Smooth muscle cell (in vitro differentiated cells): ENCODE data around the gene SPRTN. TPM values are rescaled to one million over a fixed set of nuclear protein-coding genes. Genes with fewer than 3 reads are reported as not detected.

Experiments used
- DNase-seq: peaks from one replicate; lab custom pipeline; 2025; ENCODE audit not compliant: unreplicated experiment; lab: John Stamatoyannopoulos, UW
- H2AFZ ChIP-seq: fragments of 200-600 bp; sonication (generic); 2 replicates; pipeline ENCODE4 v1.6.0; 2016; ENCODE audit warnings: antibody characterized with exemption, low read depth, mild to moderate bottlenecking
- H3F3A ChIP-seq: fragments of 200-600 bp; sonication (generic); 2 replicates; pipeline ENCODE4 v1.6.0; 2017; ENCODE audit warnings: antibody characterized with exemption, low read depth
- H3K27ac ChIP-seq: fragments of 200-600 bp; sonication (generic); 2 replicates; pipeline ENCODE4 v1.5.1; 2016; ENCODE audit warnings: low read depth, mild to moderate bottlenecking
- H3K27me3 ChIP-seq: fragments of 200-600 bp; sonication (generic); 2 replicates; pipeline ENCODE4 v1.6.1; 2016; ENCODE audit warnings: low read depth, mild to moderate bottlenecking
- H3K36me3 ChIP-seq: fragments of 200-600 bp; sonication (generic); 2 replicates; pipeline ENCODE4 v1.5.1; 2016; ENCODE audit warnings: low read depth
- H3K4me1 ChIP-seq: fragments of 200-600 bp; sonication (generic); 2 replicates; pipeline ENCODE4 v1.5.1; 2016; ENCODE audit warnings: low read depth
- H3K4me2 ChIP-seq: fragments of 200-600 bp; sonication (generic); 2 replicates; pipeline ENCODE4 v1.6.0; 2016; ENCODE audit warnings: mild to moderate bottlenecking
- H3K4me3 ChIP-seq: fragments of 200-600 bp; sonication (generic); 2 replicates; pipeline ENCODE4 v1.5.1; 2016; ENCODE audit warnings: mild to moderate bottlenecking
- H3K79me2 ChIP-seq: fragments of 200-600 bp; sonication (generic); 2 replicates; pipeline ENCODE4 v1.6.0; 2016; ENCODE audit warnings: low read depth, mild to moderate bottlenecking
- H3K9ac ChIP-seq: fragments of 200-600 bp; sonication (generic); 2 replicates; pipeline ENCODE4 v1.6.0; 2016; ENCODE audit warnings: low read depth
- H3K9me3 ChIP-seq: fragments of 200-600 bp; sonication (generic); replicated peaks from 2 replicates; pipeline ENCODE4 v1.5.1; 2016; ENCODE audit warnings: low read depth
- H4K20me1 ChIP-seq: fragments of 200-600 bp; sonication (generic); 2 replicates; pipeline ENCODE4 v1.6.0; 2016; ENCODE audit warnings: low read depth
- WGBS: methylation state at CpG from one replicate; pipeline ENCODE4 v1.1.7; 2016; ENCODE audit warnings: low lambda C conversion rate; 5-methylcytosine and 5-hydroxymethylcytosine counted together
- polyA plus RNA-seq: library from polyadenylated mRNA; unstranded; fragments of >200 nt; fragmentation: Nextera tagmentation; extraction: Ambion mirVana; gene quantifications from 2 replicates; pipeline ENCODE4 v1.2.1, GENCODE V29; 2016
- total RNA-seq: library from RNA; depleted of rRNA; stranded (reverse); fragments of >200 nt; gene quantifications from 2 replicates; pipeline ENCODE4 v1.2.3, GENCODE V29; 2014
- TF ChIP-seq, protein P1 (sequence below): fragments of 200-600 bp; sonication (generic); IDR thresholded peaks from 2 replicates; pipeline ENCODE4 v1.5.1; 2017; ENCODE audit warnings: borderline replicate concordance, mild to moderate bottlenecking, antibody characterized with exemption; ENCODE audit not compliant: insufficient read depth, poor library complexity, severe bottlenecking

The SPRTN gene
- total and polyA plus RNA-seq, 2 experiments from 2014 or later: 9.6 to 16.9 TPM

- H3K27ac ChIP-seq: no peak overlapping the region
- H3K9me3 ChIP-seq: no peaks in the 10 kb centered on the region
- H3K9ac ChIP-seq: no peak overlapping the region
- 100% methylated on average over 2 of the region's 2 CpGs for WGBS
- H3K27me3 ChIP-seq: no peaks in the 10 kb centered on the region
- no peak overlapping the region for H3K4me3 ChIP-seq
- TF ChIP-seq, protein P1, sequence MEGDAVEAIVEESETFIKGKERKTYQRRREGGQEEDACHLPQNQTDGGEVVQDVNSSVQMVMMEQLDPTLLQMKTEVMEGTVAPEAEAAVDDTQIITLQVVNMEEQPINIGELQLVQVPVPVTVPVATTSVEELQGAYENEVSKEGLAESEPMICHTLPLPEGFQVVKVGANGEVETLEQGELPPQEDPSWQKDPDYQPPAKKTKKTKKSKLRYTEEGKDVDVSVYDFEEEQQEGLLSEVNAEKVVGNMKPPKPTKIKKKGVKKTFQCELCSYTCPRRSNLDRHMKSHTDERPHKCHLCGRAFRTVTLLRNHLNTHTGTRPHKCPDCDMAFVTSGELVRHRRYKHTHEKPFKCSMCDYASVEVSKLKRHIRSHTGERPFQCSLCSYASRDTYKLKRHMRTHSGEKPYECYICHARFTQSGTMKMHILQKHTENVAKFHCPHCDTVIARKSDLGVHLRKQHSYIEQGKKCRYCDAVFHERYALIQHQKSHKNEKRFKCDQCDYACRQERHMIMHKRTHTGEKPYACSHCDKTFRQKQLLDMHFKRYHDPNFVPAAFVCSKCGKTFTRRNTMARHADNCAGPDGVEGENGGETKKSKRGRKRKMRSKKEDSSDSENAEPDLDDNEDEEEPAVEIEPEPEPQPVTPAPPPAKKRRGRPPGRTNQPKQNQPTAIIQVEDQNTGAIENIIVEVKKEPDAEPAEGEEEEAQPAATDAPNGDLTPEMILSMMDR: no peak
- DNase-seq: no peak
- H3F3A ChIP-seq: peaks cover 2% of the 10 kb centered on the region
- no peak overlapping the region for H2AFZ ChIP-seq
- peaks cover 91% of the 10 kb centered on the region for H4K20me1 ChIP-seq
- H3K79me2 ChIP-seq: peaks cover 87% of the 10 kb centered on the region
- no peak overlapping the region for H3K4me2 ChIP-seq
- peaks cover 5% of the 10 kb centered on the region for H3K4me1 ChIP-seq
- no peaks in the 10 kb centered on the region for H3K36me3 ChIP-seq
Observed at GRCh38 chr1:231404318-231404717, 66.2 kb downstream of the SPRTN start.

Other genes starting within 250 kb of the SPRTN start
- gene TRIM67, start 176.2 kb upstream of the SPRTN start, total RNA-seq: 0.04 TPM in 1 of 2 replicates, not detected in the other
- 0.13 and 0.25 TPM in 2 replicates for gene TRIM67, start 176.2 kb upstream of the SPRTN start, polyA plus RNA-seq
- 45.8 and 66.3 TPM in 2 replicates for gene GNPAT, start 97.1 kb upstream of the SPRTN start, total RNA-seq
- gene GNPAT, start 97.1 kb upstream of the SPRTN start, polyA plus RNA-seq: 39.8 and 43.9 TPM in 2 replicates
- 15.6 and 19.7 TPM in 2 replicates for gene EXOC8, start 441 bp upstream of the SPRTN start, total RNA-seq
- 4.2 and 4.3 TPM in 2 replicates for gene EXOC8, start 441 bp upstream of the SPRTN start, polyA plus RNA-seq
- 36.8 and 38.5 TPM in 2 replicates for gene EGLN1, start 84.0 kb downstream of the SPRTN start, total RNA-seq
- gene EGLN1, start 84.0 kb downstream of the SPRTN start, polyA plus RNA-seq: 15.7 and 21.2 TPM in 2 replicates
- gene TSNAX, start 190.4 kb downstream of the SPRTN start, total RNA-seq: 36.5 and 42.4 TPM in 2 replicates
- gene TSNAX, start 190.4 kb downstream of the SPRTN start, polyA plus RNA-seq: 22.6 and 24.0 TPM in 2 replicates